ENCODE measurements around the gene FIS1. TPM values are rescaled to one million over a fixed set of nuclear protein-coding genes. Genes with fewer than 3 reads are reported as not detected.
A peak's percentile ranks its signal among the peaks of the same experiment; 100 is the strongest.

The FIS1 gene
- total and polyA plus RNA-seq, 4 donors = 115 to 244 (median 222) TPM

DNA sequence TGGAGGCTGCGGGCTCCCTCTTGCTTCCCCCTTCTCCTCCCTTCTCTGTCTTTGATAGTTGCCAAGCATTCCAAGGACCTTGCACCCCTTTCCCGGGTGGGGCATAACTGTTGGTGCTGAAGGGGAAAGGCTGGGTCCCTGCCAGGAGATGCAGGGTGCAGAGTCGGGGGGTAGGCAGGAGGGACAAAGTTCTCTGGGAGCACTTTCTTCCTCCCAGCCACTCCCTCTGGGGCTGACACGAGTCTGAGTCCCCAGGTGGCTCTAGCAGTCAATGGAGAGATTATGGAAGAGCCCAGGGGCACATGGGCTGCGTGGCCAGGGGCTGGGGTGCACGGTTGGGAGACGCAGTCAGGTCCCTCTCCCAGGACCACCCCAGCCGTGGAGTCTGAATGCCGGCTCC, 9.4 kb downstream of the FIS1 start:
- no peak overlapping the region for H3K4me3 ChIP-seq (ENCODE audit: low read depth, low read length)
- peaks cover 82% of the 10 kb centered on the region for H3K36me3 ChIP-seq (ENCODE audit: control insufficient read depth, insufficient read depth, low read length)
- no peaks in the 10 kb centered on the region for H3K27me3 ChIP-seq (ENCODE audit: control insufficient read depth, insufficient read depth, low read length)
- H3K27ac ChIP-seq (ENCODE audit: low read depth, low read length) = no peak overlapping the region
- 84% methylated on average over 4 of the region's 9 CpGs for whole genome bisulfite sequencing (ENCODE audit: insufficient coverage)
- no peaks in the 10 kb centered on the region for H3K9me3 ChIP-seq (ENCODE audit: control insufficient read depth, insufficient read depth, low read length)
- H3K4me1 ChIP-seq (ENCODE audit: control insufficient read depth, insufficient read depth, low read length) = peaks cover 23% of the 10 kb centered on the region
- no peak for DNase-seq (ENCODE audit: low read depth in 4 of 6, low spot score in 6 of 6)

DNA sequence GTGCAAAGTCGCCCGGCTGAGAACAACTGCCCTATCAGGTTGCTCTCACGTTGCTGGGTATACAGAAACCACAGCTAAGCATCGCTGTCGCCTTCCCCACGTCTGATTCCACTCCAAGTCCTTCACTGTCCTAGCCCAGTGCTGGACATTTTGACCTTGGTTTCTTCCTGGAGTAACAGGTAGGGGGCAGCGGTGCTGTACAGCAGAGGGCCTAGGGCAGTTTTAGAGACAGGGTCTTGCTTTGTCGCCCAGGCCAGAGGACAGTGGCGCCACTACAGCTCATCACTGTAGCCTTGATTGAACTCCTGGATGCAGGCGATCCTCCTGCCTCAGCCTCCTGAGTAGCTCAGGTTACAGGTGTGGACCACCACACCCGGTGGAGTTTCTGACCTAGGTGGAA, 9.8 kb downstream of the FIS1 start:
- Histone ChIP-seq H3K4me3 (ENCODE audit: low read depth, low read length) (no peak overlapping the region), H3K27me3 (ENCODE audit: control insufficient read depth, insufficient read depth, low read length) (no peaks in the 10 kb centered on the region), H3K27ac (ENCODE audit: low read depth, low read length) (no peak overlapping the region), H3K9me3 (ENCODE audit: control insufficient read depth, insufficient read depth, low read length) (no peaks in the 10 kb centered on the region), H3K36me3 (ENCODE audit: control insufficient read depth, insufficient read depth, low read length) (peaks cover 81% of the 10 kb centered on the region), H3K4me1 (ENCODE audit: control insufficient read depth, insufficient read depth, low read length) (peaks cover 23% of the 10 kb centered on the region)
- 80% methylated on average over 11 of the region's 11 CpGs for WGBS (ENCODE audit: insufficient coverage)
- no peak for DNase-seq (ENCODE audit: low read depth in 4 of 6, low spot score in 6 of 6)

GRCh38 chr7:101234636-101235035, 10.2 kb downstream of the FIS1 start:
- H3K36me3 ChIP-seq (ENCODE audit: control insufficient read depth, insufficient read depth, low read length) = peaks cover 79% of the 10 kb centered on the region

DNA sequence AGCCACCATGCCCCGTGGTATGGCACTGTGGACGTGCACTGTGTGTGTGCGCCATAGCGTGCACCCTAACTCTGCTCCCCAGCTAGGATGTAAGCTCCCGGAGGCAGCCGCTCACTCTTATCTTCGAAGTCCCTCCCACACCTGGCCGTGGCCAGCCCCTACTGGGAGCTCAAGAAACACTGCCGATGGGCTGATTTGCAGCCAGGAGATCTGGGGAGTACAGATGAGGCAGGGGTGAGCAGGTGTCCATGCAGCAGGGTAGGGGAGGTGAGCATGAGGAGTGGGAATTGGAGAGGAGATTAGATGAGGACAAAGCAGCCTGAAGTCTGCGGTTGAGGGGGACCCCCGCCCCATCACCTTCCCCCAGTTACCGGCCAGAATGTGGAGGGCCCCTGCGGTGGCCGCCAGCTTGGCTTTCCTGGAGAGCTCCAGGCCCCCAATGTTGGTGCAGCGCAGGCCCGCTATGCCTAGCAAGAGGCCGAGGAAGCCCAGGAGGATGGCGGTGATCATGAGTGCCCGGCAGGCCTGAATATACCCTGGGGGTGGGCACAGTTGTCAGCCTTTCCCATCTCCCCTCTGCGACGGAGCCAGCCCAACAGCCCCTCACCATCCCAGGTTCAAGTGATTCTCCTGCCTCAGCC, 10.9 kb downstream of the FIS1 start:
- Histone ChIP-seq H3K4me3 (ENCODE audit: low read depth, low read length) (no peak overlapping the region), H3K27me3 (ENCODE audit: control insufficient read depth, insufficient read depth, low read length) (no peaks in the 10 kb centered on the region), H3K9me3 (ENCODE audit: control insufficient read depth, insufficient read depth, low read length) (no peaks in the 10 kb centered on the region), H3K36me3 (ENCODE audit: control insufficient read depth, insufficient read depth, low read length) (peaks cover 77% of the 10 kb centered on the region), H3K27ac (ENCODE audit: low read depth, low read length) (no peak overlapping the region), H3K4me1 (ENCODE audit: control insufficient read depth, insufficient read depth, low read length) (peaks cover 15% of the 10 kb centered on the region)
- WGBS (ENCODE audit: insufficient coverage) = 91% methylated on average over 17 of the region's 21 CpGs
- DNase-seq (ENCODE audit: low read depth in 4 of 6, low spot score in 6 of 6) = no peak

More at GRCh38 chr7:101234636-101235035, 10.2 kb downstream of the FIS1 start:
- no peak overlapping the region for H3K27ac ChIP-seq (ENCODE audit: low read depth, low read length)
- 83% methylated on average over 5 of the region's 5 CpGs for WGBS (ENCODE audit: insufficient coverage)
- H3K4me3 ChIP-seq (ENCODE audit: low read depth, low read length) = no peak overlapping the region
- H3K4me1 ChIP-seq (ENCODE audit: control insufficient read depth, insufficient read depth, low read length) = peaks cover 19% of the 10 kb centered on the region
- DNase-seq (ENCODE audit: low read depth in 4 of 6, low spot score in 6 of 6) = no peak
- no peaks in the 10 kb centered on the region for H3K27me3 ChIP-seq (ENCODE audit: control insufficient read depth, insufficient read depth, low read length)
- no peaks in the 10 kb centered on the region for H3K9me3 ChIP-seq (ENCODE audit: control insufficient read depth, insufficient read depth, low read length)

DNA sequence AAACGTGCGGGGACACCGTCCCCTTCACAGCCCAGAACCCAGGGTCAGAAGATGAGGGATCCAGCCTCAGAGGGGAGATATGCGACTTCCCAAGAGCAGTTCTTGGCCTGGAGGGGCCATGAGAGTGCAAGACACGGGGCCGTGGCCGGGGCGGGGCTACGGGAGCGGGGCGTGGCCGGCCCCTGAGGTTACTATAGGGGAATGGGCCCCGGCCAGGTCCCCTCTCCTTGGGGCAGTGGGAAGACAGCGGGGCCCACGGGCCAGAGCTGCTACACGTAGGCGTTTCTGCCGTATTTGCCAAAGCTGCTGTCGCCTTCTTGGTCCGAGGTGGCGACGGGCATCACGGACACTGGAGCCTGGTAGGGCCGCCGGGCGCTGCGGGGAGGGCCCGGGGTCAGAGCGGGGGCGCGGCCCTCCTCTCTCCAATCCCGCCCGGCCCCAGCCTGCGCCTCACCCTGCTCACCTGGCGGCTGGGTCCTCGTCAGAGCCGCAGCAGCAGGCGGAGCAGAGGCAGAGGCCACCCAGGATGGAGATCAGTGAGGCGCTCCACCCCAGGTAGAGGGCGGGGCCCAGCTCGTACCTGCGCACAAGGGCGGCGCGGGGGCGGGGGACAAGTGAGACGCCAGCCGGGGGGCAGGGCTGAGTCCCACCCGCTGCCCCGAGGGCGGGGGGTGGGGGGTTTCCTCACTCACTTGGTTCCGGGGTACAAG, 12.6 kb downstream of the FIS1 start:
- peaks cover 10% of the 10 kb centered on the region for H3K4me1 ChIP-seq (ENCODE audit: control insufficient read depth, insufficient read depth, low read length)
- H3K27ac ChIP-seq (ENCODE audit: low read depth, low read length) = no peak overlapping the region
- H3K4me3 ChIP-seq (ENCODE audit: low read depth, low read length) = no peak overlapping the region
- no peaks in the 10 kb centered on the region for H3K27me3 ChIP-seq (ENCODE audit: control insufficient read depth, insufficient read depth, low read length)
- no peaks in the 10 kb centered on the region for H3K9me3 ChIP-seq (ENCODE audit: control insufficient read depth, insufficient read depth, low read length)
- peaks cover 74% of the 10 kb centered on the region for H3K36me3 ChIP-seq (ENCODE audit: control insufficient read depth, insufficient read depth, low read length)
- 10% methylated on average over 48 of the region's 52 CpGs for WGBS (ENCODE audit: insufficient coverage)
- DNase-seq (ENCODE audit: low read depth in 4 of 6, low spot score in 6 of 6) = peak in 1 of 6 donors; percentile 43

DNA sequence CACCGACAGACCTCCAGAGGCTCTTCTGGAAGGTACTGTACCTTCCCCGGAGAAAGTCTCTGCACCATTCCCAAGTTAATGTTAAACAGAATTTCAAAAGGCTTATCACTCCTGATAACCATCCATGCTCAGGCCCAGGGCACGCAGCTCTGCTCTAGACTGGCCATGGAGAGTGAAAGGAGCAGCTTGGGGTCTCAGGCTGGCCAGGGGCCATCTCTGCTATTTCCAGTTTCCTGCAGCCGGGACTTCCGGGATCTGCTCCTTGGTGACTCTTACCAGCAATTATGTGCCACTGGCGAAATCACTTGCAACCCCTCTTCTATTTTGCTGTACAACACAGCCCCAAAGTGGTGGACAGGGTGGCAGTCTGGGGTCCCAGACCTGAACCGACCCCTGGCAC, 13.2 kb downstream of the FIS1 start:
- no peak for DNase-seq (ENCODE audit: low read depth in 4 of 6, low spot score in 6 of 6)
- Histone ChIP-seq H3K9me3 (ENCODE audit: control insufficient read depth, insufficient read depth, low read length) (no peaks in the 10 kb centered on the region), H3K4me1 (ENCODE audit: control insufficient read depth, insufficient read depth, low read length) (peaks cover 9% of the 10 kb centered on the region), H3K27me3 (ENCODE audit: control insufficient read depth, insufficient read depth, low read length) (no peaks in the 10 kb centered on the region), H3K4me3 (ENCODE audit: low read depth, low read length) (no peak overlapping the region), H3K27ac (ENCODE audit: low read depth, low read length) (no peak overlapping the region), H3K36me3 (ENCODE audit: control insufficient read depth, insufficient read depth, low read length) (peaks cover 74% of the 10 kb centered on the region)
- 90% methylated on average over 6 of the region's 7 CpGs for WGBS (ENCODE audit: insufficient coverage)

DNA sequence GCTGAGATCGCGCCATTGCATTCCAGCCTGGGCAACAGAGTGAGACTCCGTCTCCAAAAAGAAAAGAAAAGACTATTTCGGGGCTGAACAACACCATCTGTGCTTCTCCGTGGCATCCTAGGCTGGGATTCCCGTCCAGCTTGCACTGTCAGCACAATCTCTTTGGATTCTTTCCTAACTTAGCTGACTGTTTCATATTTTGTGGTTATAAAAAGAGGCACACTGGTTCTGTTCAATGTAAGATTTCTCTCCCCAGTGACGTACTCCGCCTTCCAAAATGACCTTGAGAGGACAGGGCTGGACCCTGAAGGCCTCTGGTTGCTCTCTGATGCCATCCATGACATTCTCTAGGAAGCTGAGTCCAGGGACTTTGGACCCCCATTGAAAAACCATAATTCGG, 18.2 kb downstream of the FIS1 start:
- Histone ChIP-seq H3K27ac (ENCODE audit: low read depth, low read length) (no peak overlapping the region), H3K4me1 (ENCODE audit: control insufficient read depth, insufficient read depth, low read length) (peaks cover 1% of the 10 kb centered on the region), H3K36me3 (ENCODE audit: control insufficient read depth, insufficient read depth, low read length) (peaks cover 83% of the 10 kb centered on the region), H3K27me3 (ENCODE audit: control insufficient read depth, insufficient read depth, low read length) (no peaks in the 10 kb centered on the region), H3K9me3 (ENCODE audit: control insufficient read depth, insufficient read depth, low read length) (no peaks in the 10 kb centered on the region), H3K4me3 (ENCODE audit: low read depth, low read length) (no peak overlapping the region)
- DNase-seq (ENCODE audit: low read depth in 4 of 6, low spot score in 6 of 6) = peak in 1 of 6 donors; percentile 74
- 97% methylated on average over 6 of the region's 9 CpGs for WGBS (ENCODE audit: insufficient coverage)

- Histone ChIP-seq H3K27ac (ENCODE audit: low read depth, low read length) (no peak overlapping the region), H3K9me3 (ENCODE audit: control insufficient read depth, insufficient read depth, low read length) (no peaks in the 10 kb centered on the region), H3K4me1 (ENCODE audit: control insufficient read depth, insufficient read depth, low read length) (no peaks in the 10 kb centered on the region), H3K4me3 (ENCODE audit: low read depth, low read length) (no peak overlapping the region), H3K27me3 (ENCODE audit: control insufficient read depth, insufficient read depth, low read length) (no peaks in the 10 kb centered on the region), H3K36me3 (ENCODE audit: control insufficient read depth, insufficient read depth, low read length) (peaks cover 83% of the 10 kb centered on the region)
- 96% methylated on average over 4 of the region's 6 CpGs for WGBS (ENCODE audit: insufficient coverage)
- no peak for DNase-seq (ENCODE audit: low read depth in 4 of 6, low spot score in 6 of 6)
These were observed 19.2 kb downstream of the FIS1 start for GRCh38 chr7:101225650-101226049.

- Histone ChIP-seq H3K9me3 (ENCODE audit: control insufficient read depth, insufficient read depth, low read length) (no peaks in the 10 kb centered on the region), H3K27ac (ENCODE audit: low read depth, low read length) (no peak overlapping the region), H3K27me3 (ENCODE audit: control insufficient read depth, insufficient read depth, low read length) (no peaks in the 10 kb centered on the region), H3K4me3 (ENCODE audit: low read depth, low read length) (no peak overlapping the region), H3K36me3 (ENCODE audit: control insufficient read depth, insufficient read depth, low read length) (peaks cover 69% of the 10 kb centered on the region), H3K4me1 (ENCODE audit: control insufficient read depth, insufficient read depth, low read length) (peaks cover 11% of the 10 kb centered on the region)
- WGBS (ENCODE audit: insufficient coverage) = 98% methylated on average over 14 of the region's 15 CpGs
- no peak for DNase-seq (ENCODE audit: low read depth in 4 of 6, low spot score in 6 of 6)
These were observed 21.4 kb downstream of the FIS1 start for GRCh38 chr7:101223528-101223927.

GRCh38 chr7:101222275-101222830, 22.5 kb downstream of the FIS1 start:
- H3K27ac ChIP-seq (ENCODE audit: low read depth, low read length) = no peak overlapping the region
- H3K4me1 ChIP-seq (ENCODE audit: control insufficient read depth, insufficient read depth, low read length) = peaks cover 20% of the 10 kb centered on the region
- no peak overlapping the region for H3K4me3 ChIP-seq (ENCODE audit: low read depth, low read length)
- WGBS (ENCODE audit: insufficient coverage) = 91% methylated on average over 27 of the region's 27 CpGs
- H3K9me3 ChIP-seq (ENCODE audit: control insufficient read depth, insufficient read depth, low read length) = no peaks in the 10 kb centered on the region
- peaks cover 58% of the 10 kb centered on the region for H3K36me3 ChIP-seq (ENCODE audit: control insufficient read depth, insufficient read depth, low read length)
- no peak for DNase-seq (ENCODE audit: low read depth in 4 of 6, low spot score in 6 of 6)
- no peaks in the 10 kb centered on the region for H3K27me3 ChIP-seq (ENCODE audit: control insufficient read depth, insufficient read depth, low read length)

Data from spinal cord (tissue), 10 donors.